HepG2 (cell line): ENCODE data around the gene SIX5. TPM values are rescaled to one million over a fixed set of nuclear protein-coding genes. Genes with fewer than 3 reads are reported as not detected.

Experiments used
- AKNA ChIP-seq: sonication (generic); formaldehyde crosslinking; IDR thresholded peaks from 2 replicates; pipeline ENCODE4 v1.4.0; 2020; ENCODE audit warnings: missing genetic modification reagents, borderline replicate concordance
- CREB3 ChIP-seq: sonication (generic); formaldehyde crosslinking; IDR thresholded peaks from 2 replicates; pipeline ENCODE4 v1.5.0; 2020; ENCODE audit warnings: missing genetic modification reagents
- FOXM1 ChIP-seq: sonication (generic); formaldehyde crosslinking; IDR thresholded peaks from 2 replicates; pipeline ENCODE4 v1.5.0; 2020; ENCODE audit warnings: missing genetic modification reagents
- HNF4G ChIP-seq, 2 experiments: sonication (generic) in 1 of 2; formaldehyde crosslinking in 1 of 2; IDR thresholded peaks; 2 replicates each; pipeline versions ENCODE4 v1.4.0 to v1.6.1; 2011 to 2020; ENCODE audit warnings: borderline replicate concordance in 2 of 2, low read depth in 2 of 2, mild to moderate bottlenecking in 2 of 2, low read length in 1 of 2, missing genetic modification reagents in 1 of 2, moderate library complexity in 1 of 2
- MLLT10 ChIP-seq: sonication (generic); formaldehyde crosslinking; IDR thresholded peaks from 2 replicates; pipeline ENCODE4 v1.4.0; 2020; ENCODE audit warnings: missing genetic modification reagents
- PREB ChIP-seq: sonication (generic); formaldehyde crosslinking; IDR thresholded peaks from 2 replicates; pipeline ENCODE4 v1.4.0; 2020; ENCODE audit warnings: missing genetic modification reagents
- RNF219 ChIP-seq: sonication (generic); formaldehyde crosslinking; IDR thresholded peaks from 2 replicates; pipeline ENCODE4 v1.5.0; 2020; ENCODE audit warnings: mild to moderate bottlenecking, missing genetic modification reagents
- SKIL ChIP-seq: sonication (generic); formaldehyde crosslinking; IDR thresholded peaks from 2 replicates; pipeline ENCODE4 v1.8.0; 2022; ENCODE audit warnings: missing genetic modification reagents, mild to moderate bottlenecking, moderate library complexity, borderline replicate concordance
- ZBTB26 ChIP-seq: IDR thresholded peaks from 2 replicates; pipeline ENCODE4 v1.6.1; 2016; ENCODE audit warnings: missing compliant biosample characterization, missing genetic modification reagents, borderline replicate concordance
- ZBTB7A ChIP-seq: sonication (generic); formaldehyde crosslinking; IDR thresholded peaks from 2 replicates; pipeline ENCODE4 v1.8.0; 2022; ENCODE audit warnings: mild to moderate bottlenecking, missing genetic modification reagents
- ZNF362 ChIP-seq: sonication (generic); formaldehyde crosslinking; IDR thresholded peaks from 2 replicates; pipeline ENCODE4 v1.4.0; 2020; ENCODE audit warnings: missing genetic modification reagents, mild to moderate bottlenecking, borderline replicate concordance
- ZNF543 ChIP-seq: sonication (generic); formaldehyde crosslinking; IDR thresholded peaks from 2 replicates; pipeline ENCODE4 v1.4.0; 2020; ENCODE audit warnings: mild to moderate bottlenecking, missing genetic modification reagents
- polyA plus RNA-seq, 8 experiments: library from polyadenylated mRNA; depleted of rRNA in 3 of 8; stranded (reverse) in 7 of 8; unstranded in 1 of 8; fragments of >200 nt; fragmentation: Illumina TruSeq in 4 of 8; extraction: Trizol in 4 of 8; gene quantifications; 2 replicates each; pipeline versions ENCODE4 v1.2.1 to v1.2.3, GENCODE V29; 2011 to 2016; ENCODE audit warnings: low read depth in 4 of 8, missing spikeins in 1 of 8, mixed read lengths in 1 of 8; ENCODE audit not compliant: insufficient read depth in 1 of 8
- total RNA-seq, 5 experiments: library from RNA; depleted of rRNA; stranded (reverse); fragments of >200 nt; fragmentation: Illumina TruSeq; extraction: Trizol; gene quantifications; 2 replicates each; pipeline ENCODE4 v1.2.3, GENCODE V29; 2016; ENCODE audit warnings: low read depth in 1 of 5

The SIX5 gene
- total and polyA plus RNA-seq, 2 of the 13 experiments (the other 11 are each of a cell fraction or from before 2014, with no cell fraction given), result 7.7 to 10.5 TPM

- no peak for TF ChIP-seq ZNF362
- TF ChIP-seq PREB (CRISPR knock-in tag), result no peak
- no peak; the same call in 1 of the 2 replicates for TF ChIP-seq SKIL
- TF ChIP-seq HNF4G (IDR thresholded peaks at IDR 0.05; ENCODE audit: borderline replicate concordance, low read depth, low read length), result no peak
- no peak for TF ChIP-seq HNF4G (CRISPR knock-in tag; IDR thresholded peaks at IDR 0.05; ENCODE audit: borderline replicate concordance, low read depth)
- no peak for TF ChIP-seq ZBTB26 (CRISPR knock-in tag)
- no peak for TF ChIP-seq AKNA (CRISPR knock-in tag)
- TF ChIP-seq ZBTB7A (CRISPR knock-in tag), result no peak
- no peak for TF ChIP-seq MLLT10 (CRISPR knock-in tag)
- TF ChIP-seq CREB3 (CRISPR knock-in tag), result peak; percentile 71; the same call in 1 of the 2 replicates
- 0 out of 2 replicates have a peak, but pooled peaks have one; percentile 42 for TF ChIP-seq RNF219 (CRISPR knock-in tag)
- no peak for TF ChIP-seq ZNF543 (CRISPR knock-in tag)
- TF ChIP-seq FOXM1 (CRISPR knock-in tag), result no peak
Observed at GRCh38 chr19:45767881-45768654, 984 bp downstream of the SIX5 start (continued).
